ENCODE measurements around the gene SERTM1. TPM values are rescaled to one million over a fixed set of nuclear protein-coding genes. Genes with fewer than 3 reads are reported as not detected.

The SERTM1 gene
- total RNA-seq, 1 experiment from 2014 or later, result 1.3 TPM

- TF ChIP-seq ZNF281 (CRISPR knock-in tag; IDR thresholded peaks at IDR 0.05) (no peak), TEAD1 (CRISPR knock-in tag; IDR thresholded peaks at IDR 0.05) (no peak), MXD4 (CRISPR knock-in tag; IDR thresholded peaks at IDR 0.05; ENCODE audit: borderline replicate concordance) (no peak)
Observed at GRCh38 chr13:36728006-36728405, 54.2 kb downstream of the SERTM1 start (continued).

- no peak for ATAC-seq
- H3K4me1 Mint-ChIP-seq, result peaks cover 5% of the 10 kb centered on the region
Observed at GRCh38 chr13:36736119-36736726, 62.4 kb downstream of the SERTM1 start.

GRCh38 chr13:36737524-36738083, 63.8 kb downstream of the SERTM1 start:
- peaks cover 5% of the 10 kb centered on the region for H3K36me3 Mint-ChIP-seq
- DNase-seq (ENCODE audit: low spot score) (no peak), ATAC-seq (no peak)
- peaks cover 30% of the 10 kb centered on the region for H3K9me3 Mint-ChIP-seq
- POLR2A ChIA-PET, result no interaction called here
- H3K4me1 Mint-ChIP-seq, result peaks cover 5% of the 10 kb centered on the region
- CTCF ChIA-PET, result interaction anchor here (0.9 kb wide), 1 partner anchor 11 kb away, joined by 3 read pairs; no protein-coding TSS in a partner anchor
- TF ChIP-seq TEAD1 (CRISPR knock-in tag; IDR thresholded peaks at IDR 0.05) (no peak), GTF2I (CRISPR knock-in tag; conservative IDR thresholded peaks at IDR 0.05) (no peak), SMAD4 (CRISPR knock-in tag; IDR thresholded peaks at IDR 0.05) (no peak), FOXK1 (CRISPR knock-in tag; IDR thresholded peaks at IDR 0.05) (no peak), CBFB (CRISPR knock-in tag; IDR thresholded peaks at IDR 0.05; ENCODE audit: low read depth) (no peak), KAT7 (CRISPR knock-in tag; IDR thresholded peaks at IDR 0.05; ENCODE audit: borderline replicate concordance) (no peak), ZMAT4 (CRISPR knock-in tag; IDR thresholded peaks at IDR 0.05) (no peak), ZNF423 (CRISPR knock-in tag; IDR thresholded peaks at IDR 0.05) (no peak), ZNF121 (CRISPR knock-in tag; IDR thresholded peaks at IDR 0.05) (no peak), MLX (CRISPR knock-in tag; IDR thresholded peaks at IDR 0.05) (no peak), ZBTB43 (CRISPR knock-in tag; IDR thresholded peaks at IDR 0.05) (no peak), ATF6 (CRISPR knock-in tag; IDR thresholded peaks at IDR 0.05) (no peak), FOXP4 (CRISPR knock-in tag; IDR thresholded peaks at IDR 0.05) (no peak)
- H3K27me3 Mint-ChIP-seq (ENCODE audit: low read depth), result no peaks in the 10 kb centered on the region
- H3K4me3 Mint-ChIP-seq, result no peak overlapping the region
- H3K27ac Mint-ChIP-seq, result no peak overlapping the region

More at GRCh38 chr13:36736119-36736726, 62.4 kb downstream of the SERTM1 start:
- H3K27ac Mint-ChIP-seq, result no peak overlapping the region
- no peak overlapping the region for H3K4me3 Mint-ChIP-seq
- peaks cover 20% of the 10 kb centered on the region for H3K9me3 Mint-ChIP-seq
- H3K27me3 Mint-ChIP-seq (ENCODE audit: low read depth), result no peaks in the 10 kb centered on the region
- DNase-seq (ENCODE audit: low spot score), result peak; percentile 24
- ChIA-PET POLR2A (no interaction called here), CTCF (interaction anchor here (0.5 to 2.7 kb wide), 34 partner anchors 9 to 453 kb away, joined by 3 to 32 read pairs (median 3); partner anchors contain the start of gene RFXAP)
- no peaks in the 10 kb centered on the region for H3K36me3 Mint-ChIP-seq
- no peak for TF ChIP-seq OVOL2 (CRISPR knock-in tag; IDR thresholded peaks at IDR 0.05; ENCODE audit: borderline replicate concordance)
- peak; percentile 48; the same call in 1 of the 2 replicates for TF ChIP-seq CTCF (IDR thresholded peaks at IDR 0.05)

Measured in WTC11 (cell line).